Measurements from ENCODE around the gene USP36. TPM values are rescaled to one million over a fixed set of nuclear protein-coding genes. Genes with fewer than 3 reads are reported as not detected.

Gene USP36
- total RNA-seq, 1 donor from 2014 or later, result 53.4 TPM

GRCh38 chr17:78832541-78832810 is 8.1 kb downstream of the USP36 start:
- Mint-ChIP-seq H3K36me3 (peaks cover 28% of the 10 kb centered on the region), H3K27ac (peak overlapping the region; percentile 37)
- TF ChIP-seq, protein P1, sequence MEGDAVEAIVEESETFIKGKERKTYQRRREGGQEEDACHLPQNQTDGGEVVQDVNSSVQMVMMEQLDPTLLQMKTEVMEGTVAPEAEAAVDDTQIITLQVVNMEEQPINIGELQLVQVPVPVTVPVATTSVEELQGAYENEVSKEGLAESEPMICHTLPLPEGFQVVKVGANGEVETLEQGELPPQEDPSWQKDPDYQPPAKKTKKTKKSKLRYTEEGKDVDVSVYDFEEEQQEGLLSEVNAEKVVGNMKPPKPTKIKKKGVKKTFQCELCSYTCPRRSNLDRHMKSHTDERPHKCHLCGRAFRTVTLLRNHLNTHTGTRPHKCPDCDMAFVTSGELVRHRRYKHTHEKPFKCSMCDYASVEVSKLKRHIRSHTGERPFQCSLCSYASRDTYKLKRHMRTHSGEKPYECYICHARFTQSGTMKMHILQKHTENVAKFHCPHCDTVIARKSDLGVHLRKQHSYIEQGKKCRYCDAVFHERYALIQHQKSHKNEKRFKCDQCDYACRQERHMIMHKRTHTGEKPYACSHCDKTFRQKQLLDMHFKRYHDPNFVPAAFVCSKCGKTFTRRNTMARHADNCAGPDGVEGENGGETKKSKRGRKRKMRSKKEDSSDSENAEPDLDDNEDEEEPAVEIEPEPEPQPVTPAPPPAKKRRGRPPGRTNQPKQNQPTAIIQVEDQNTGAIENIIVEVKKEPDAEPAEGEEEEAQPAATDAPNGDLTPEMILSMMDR (conservative IDR thresholded peaks at IDR 0.05), result no peak

GRCh38 chr17:78831688-78832540 is 8.7 kb downstream of the USP36 start:
- H3K36me3 Mint-ChIP-seq, result peaks cover 27% of the 10 kb centered on the region
- TF ChIP-seq, protein P1 (conservative IDR thresholded peaks at IDR 0.05), result no peak
- no peaks in the 10 kb centered on the region for H3K9me3 Mint-ChIP-seq
- DNase-seq (ENCODE audit: extremely low spot score, unreplicated experiment), result no peak
- peak overlapping the region; percentile 37 for H3K27ac Mint-ChIP-seq
- H3K4me1 Mint-ChIP-seq (ENCODE audit: unreplicated experiment), result no peaks in the 10 kb centered on the region
- H3K27me3 Mint-ChIP-seq, result no peaks in the 10 kb centered on the region
- H3K4me3 Mint-ChIP-seq, result no peak overlapping the region

More at GRCh38 chr17:78832541-78832810, 8.1 kb downstream of the USP36 start:
- no peaks in the 10 kb centered on the region for H3K27me3 Mint-ChIP-seq
- DNase-seq (ENCODE audit: extremely low spot score, unreplicated experiment), result no peak
- no peaks in the 10 kb centered on the region for H3K9me3 Mint-ChIP-seq
- no peaks in the 10 kb centered on the region for H3K4me1 Mint-ChIP-seq (ENCODE audit: unreplicated experiment)
- no peak overlapping the region for H3K4me3 Mint-ChIP-seq

- no peaks in the 10 kb centered on the region for H3K4me1 Mint-ChIP-seq (ENCODE audit: unreplicated experiment)
- TF ChIP-seq, protein P1 (conservative IDR thresholded peaks at IDR 0.05), result no peak
- no peaks in the 10 kb centered on the region for H3K9me3 Mint-ChIP-seq
- no peak for DNase-seq (ENCODE audit: extremely low spot score, unreplicated experiment)
- H3K27ac Mint-ChIP-seq, result no peak overlapping the region
- H3K27me3 Mint-ChIP-seq, result no peaks in the 10 kb centered on the region
- H3K36me3 Mint-ChIP-seq, result peaks cover 36% of the 10 kb centered on the region
- H3K4me3 Mint-ChIP-seq, result no peak overlapping the region
These were observed 11.1 kb downstream of the USP36 start for GRCh38 chr17:78829477-78829876.

DNA sequence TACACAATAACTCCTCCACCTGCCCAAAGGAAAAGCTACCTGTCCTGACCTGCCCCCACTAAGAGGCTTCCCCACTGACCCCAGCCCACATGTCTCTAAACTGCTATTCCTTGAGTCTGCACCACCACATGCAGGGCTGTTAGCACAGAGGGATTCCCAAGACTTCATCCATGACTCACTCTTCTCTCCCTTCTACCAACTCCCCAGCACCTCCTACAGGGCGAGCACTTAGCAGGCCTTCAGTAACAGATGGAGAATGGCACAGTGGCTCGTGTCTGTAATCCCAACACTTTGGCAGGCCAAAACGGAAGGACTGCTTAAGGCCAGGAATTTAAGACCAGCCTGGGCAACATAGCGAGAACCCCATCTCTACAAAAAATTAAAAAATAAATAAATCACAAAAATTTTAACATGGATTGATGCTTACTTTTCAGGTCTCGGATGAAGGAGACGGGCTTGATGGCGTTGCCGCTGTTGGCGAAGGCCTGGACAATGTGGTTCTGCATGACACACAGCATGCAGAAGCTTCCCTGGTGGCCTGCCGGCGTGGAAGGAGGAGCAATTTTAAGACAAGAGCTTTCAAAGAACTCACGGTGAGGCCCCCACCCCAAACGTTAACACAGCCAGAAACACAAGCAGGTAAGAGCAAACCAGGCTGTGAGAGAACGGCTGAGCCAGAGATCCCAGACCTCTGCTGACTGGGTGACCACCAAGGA is 12.0 kb downstream of the USP36 start:
- TF ChIP-seq, protein P1 (conservative IDR thresholded peaks at IDR 0.05), result no peak
- H3K27me3 Mint-ChIP-seq, result no peaks in the 10 kb centered on the region
- no peak for DNase-seq (ENCODE audit: extremely low spot score, unreplicated experiment)
- no peaks in the 10 kb centered on the region for H3K4me1 Mint-ChIP-seq (ENCODE audit: unreplicated experiment)
- no peaks in the 10 kb centered on the region for H3K9me3 Mint-ChIP-seq
- H3K27ac Mint-ChIP-seq, result no peak overlapping the region
- H3K4me3 Mint-ChIP-seq, result no peak overlapping the region
- H3K36me3 Mint-ChIP-seq, result peaks cover 36% of the 10 kb centered on the region

DNA sequence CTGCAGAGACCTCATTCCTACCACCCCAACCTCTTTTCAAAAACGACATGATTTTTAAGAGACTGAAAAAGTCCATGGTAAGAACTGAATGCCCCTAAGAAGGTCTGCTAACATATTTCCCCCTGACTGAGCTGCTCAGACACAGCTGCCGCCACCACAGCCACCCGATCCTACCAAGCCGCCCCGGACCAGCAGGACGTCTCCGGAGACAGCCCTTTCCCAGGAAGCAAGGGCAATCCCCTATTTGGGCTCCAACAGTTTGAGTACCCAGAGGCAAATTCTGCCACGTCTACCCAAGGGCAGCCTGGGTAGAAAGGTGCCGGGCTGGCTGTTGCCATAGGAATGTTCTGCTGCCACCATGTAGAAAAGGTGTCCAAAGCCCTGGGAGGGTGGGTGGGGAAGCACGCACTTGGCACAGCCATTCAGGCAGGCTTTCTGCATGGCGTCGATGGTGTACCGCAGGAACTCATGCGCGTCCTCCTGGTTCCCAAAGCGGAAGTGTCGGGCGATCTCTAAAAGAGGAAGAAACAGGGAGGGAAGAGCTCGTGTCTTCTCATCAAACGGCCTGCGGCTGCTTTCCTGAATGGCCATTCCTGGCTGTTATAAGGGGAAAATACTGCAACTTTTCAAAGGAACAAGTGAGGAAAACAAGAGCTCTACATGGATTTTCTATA is 13.6 kb downstream of the USP36 start:
- Mint-ChIP-seq H3K27me3 (no peaks in the 10 kb centered on the region), H3K9me3 (no peaks in the 10 kb centered on the region), H3K27ac (no peak overlapping the region), H3K4me3 (no peak overlapping the region), H3K4me1 (ENCODE audit: unreplicated experiment) (no peaks in the 10 kb centered on the region), H3K36me3 (peaks cover 35% of the 10 kb centered on the region)
- TF ChIP-seq, protein P1 (conservative IDR thresholded peaks at IDR 0.05), result no peak
- no peak for DNase-seq (ENCODE audit: extremely low spot score, unreplicated experiment)

Measured in type B pancreatic cell (in vitro differentiated cells).